Measurements from ENCODE around the gene S100A7.

Gene S100A7

GRCh38 chr1:153460551-153460950 is at the start of gene S100A7:
S100A7 (minus strand) TSS chr1:153460651; CDS start chr1:153459013, 1,638 bp downstream.
- no peak for DNase-seq (ENCODE audit: low read depth in 3 of 3)

- DNase-seq (ENCODE audit: low read depth in 3 of 3) = peak; percentile 40 to 71 (median 42)
Measured at GRCh38 chr1:153509729-153510354, 49.4 kb upstream of the S100A7 start.

- no peak for DNase-seq (ENCODE audit: low read depth in 3 of 3)
Measured at GRCh38 chr1:153509036-153509435, 48.6 kb upstream of the S100A7 start.

DNA sequence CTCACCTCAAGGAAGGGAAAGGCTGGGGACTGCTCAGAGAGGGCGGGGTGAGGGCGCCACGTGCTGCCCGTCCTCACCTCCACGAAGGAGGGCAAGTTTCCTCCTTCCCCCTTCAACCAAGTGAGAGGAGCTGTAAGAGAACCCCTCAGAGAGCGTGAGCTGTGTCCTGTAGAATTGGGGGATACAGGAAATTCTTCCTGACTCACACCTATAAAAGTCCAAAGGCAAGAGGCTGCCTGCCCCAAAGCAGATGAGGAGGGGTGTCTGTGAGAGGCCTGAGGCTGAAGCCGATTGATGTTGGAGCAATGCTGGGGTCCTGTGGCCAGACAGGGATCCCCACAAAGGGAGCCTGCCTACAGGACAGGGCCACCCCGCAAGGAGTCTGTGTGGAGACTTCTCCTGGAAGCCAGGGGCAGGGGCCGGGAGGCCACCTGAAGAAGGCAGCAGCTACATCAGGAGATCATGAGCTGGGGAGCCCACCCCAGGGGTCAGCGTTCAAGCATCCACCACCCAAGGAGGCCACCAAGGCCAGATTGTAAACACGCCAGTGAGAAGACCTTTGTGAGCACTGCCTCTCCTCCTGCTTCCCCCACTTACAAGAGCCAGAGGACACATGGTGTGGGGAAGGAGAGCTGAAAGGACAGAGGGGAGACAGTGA is 47.6 kb upstream of the S100A7 start:
- DNase-seq (ENCODE audit: low read depth in 3 of 3) = no peak

DNA sequence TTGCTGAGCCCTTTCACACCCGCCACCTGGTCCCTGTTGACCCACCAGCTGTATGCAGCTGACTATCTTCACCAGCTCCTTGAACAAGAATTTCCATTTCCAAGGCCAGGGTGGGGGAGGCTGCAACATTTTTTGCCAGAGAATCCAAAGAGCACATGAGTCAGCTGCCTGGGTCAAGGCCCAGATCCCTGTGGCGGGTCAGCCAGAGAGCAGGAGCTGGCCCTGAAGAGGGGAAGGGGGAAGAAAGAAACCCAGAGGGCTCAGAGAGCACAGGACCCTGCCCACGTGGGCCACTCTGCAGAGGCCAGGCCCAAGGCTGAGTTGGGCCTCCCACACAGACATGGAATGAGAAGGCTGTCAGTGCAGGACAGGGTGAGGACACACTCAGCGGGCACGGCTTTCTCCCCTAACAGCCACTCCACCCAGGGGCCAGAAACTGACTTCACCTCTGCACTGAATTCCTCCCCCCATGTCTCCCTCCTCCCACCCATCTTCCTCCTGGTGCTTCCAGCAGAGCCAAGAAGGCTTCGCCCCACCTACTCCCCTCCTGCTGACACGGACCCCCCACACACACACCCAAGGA is 46.5 kb upstream of the S100A7 start:
- DNase-seq (ENCODE audit: low read depth in 3 of 3) = no peak

DNA sequence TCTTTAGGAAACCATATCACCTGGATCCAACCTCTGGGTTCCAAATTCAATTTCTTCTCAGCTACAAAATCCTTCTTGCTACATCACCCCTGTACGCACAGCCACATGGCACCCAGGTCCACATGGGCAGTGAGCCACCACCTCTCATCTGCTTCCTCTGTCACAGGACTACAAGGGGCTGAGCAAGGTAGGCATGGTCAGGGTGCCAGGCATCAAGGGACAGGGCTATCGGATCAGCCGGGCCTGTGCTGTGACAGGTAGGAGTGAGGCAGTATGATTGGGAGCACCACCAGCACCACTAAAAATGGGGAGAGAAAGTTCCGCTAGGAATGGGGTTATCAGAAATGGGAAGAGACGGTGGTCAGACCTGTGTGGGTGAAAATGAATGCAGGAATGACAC is 45.9 kb upstream of the S100A7 start:
- no peak for DNase-seq (ENCODE audit: low read depth in 3 of 3)

- no peak for DNase-seq (ENCODE audit: low read depth in 3 of 3)
Measured at GRCh38 chr1:153505576-153505975, 45.1 kb upstream of the S100A7 start.

DNA sequence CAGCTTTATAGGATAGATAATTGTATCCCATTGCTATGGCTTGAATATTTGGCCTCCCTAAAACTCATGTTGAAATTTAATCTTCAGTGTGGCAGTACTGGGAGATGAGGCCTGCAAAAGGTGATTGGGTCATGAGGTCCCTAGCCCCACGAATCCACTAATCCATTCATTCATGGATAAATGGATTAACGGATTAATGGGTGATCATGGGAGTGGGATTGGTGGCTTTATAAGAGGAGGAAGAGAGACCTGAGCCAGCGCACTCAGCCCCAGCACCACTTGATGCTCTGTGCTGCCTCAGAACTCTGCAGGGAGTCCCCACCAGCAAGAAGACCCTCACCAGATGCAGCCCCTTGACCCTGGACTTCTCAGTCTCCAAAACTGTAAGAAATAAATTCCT is 43.3 kb upstream of the S100A7 start:
- DNase-seq (ENCODE audit: low read depth in 3 of 3) = no peak

DNA sequence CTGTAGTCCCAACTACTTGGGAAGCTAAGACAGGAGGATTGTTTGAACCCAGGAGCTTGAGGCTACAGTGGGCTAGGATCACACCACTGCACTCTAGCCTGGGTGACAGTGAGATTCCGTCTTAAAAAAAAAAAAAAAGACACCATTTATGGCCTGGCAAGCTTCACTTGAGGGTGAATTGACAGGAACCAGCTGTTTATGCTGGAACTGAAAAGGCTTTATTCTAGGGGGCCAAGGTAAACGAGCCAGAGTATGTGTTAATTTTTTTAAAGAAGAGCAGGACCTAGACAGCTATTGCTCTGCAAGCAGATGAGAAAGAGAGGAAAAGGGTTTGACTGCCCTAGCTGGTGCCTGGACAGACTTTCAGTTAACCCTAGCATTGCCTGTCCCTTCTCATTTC is 38.3 kb upstream of the S100A7 start:
- no peak for DNase-seq (ENCODE audit: low read depth in 3 of 3)

DNA sequence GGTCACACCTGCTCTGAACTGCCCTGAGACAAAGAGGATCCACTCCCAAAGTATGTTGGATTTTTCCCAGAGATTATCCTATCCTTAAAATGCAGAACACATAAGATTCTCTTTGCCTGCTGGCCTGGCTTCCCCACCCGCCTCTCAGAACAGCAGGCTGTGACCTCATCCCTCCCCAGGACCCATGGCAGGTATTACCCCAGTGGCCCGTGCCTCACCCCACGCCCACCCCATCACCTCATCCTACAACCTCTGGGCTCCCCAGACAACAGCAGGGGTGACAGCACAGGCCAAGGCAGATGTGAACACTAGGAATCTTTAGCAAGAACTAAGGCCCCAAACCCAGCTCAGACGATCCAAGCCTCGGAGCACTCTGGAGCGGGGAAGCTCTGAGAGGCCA is 35.1 kb upstream of the S100A7 start:
- no peak for DNase-seq (ENCODE audit: low read depth in 3 of 3)

- DNase-seq (ENCODE audit: low read depth in 3 of 3) = peak; percentile 59 to 81 (median 68)
Measured at GRCh38 chr1:153494976-153495535, 34.6 kb upstream of the S100A7 start.

DNA sequence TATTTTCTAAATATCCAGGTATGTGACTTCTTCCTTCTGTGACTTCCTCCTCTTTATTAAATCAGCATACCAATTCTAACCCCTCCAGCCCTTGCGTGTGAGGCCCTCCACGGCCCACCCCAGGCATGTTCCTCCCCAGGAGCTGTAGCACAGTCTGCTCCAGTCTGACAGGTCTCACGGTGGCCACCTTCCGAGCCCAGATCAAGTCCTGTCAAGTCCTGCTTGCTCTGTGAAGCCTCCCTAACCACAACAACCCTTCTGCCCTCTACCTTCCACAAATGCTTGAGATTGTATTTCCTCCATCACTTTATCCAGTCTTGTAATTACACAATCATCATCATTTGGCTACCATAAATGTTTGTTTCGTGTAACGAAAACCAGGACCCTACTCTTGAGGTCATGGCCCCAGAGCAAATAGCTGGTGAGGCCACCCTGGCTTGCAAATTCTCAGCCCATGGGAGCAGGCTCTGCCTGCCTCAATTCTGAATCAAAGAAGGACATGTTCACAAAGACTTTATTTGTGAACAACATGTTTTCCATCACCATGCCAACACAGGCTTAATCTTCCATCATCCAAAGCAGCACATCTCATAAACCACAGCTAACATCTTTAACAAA is 33.0 kb upstream of the S100A7 start:
- no peak for DNase-seq (ENCODE audit: low read depth in 3 of 3)

DNA sequence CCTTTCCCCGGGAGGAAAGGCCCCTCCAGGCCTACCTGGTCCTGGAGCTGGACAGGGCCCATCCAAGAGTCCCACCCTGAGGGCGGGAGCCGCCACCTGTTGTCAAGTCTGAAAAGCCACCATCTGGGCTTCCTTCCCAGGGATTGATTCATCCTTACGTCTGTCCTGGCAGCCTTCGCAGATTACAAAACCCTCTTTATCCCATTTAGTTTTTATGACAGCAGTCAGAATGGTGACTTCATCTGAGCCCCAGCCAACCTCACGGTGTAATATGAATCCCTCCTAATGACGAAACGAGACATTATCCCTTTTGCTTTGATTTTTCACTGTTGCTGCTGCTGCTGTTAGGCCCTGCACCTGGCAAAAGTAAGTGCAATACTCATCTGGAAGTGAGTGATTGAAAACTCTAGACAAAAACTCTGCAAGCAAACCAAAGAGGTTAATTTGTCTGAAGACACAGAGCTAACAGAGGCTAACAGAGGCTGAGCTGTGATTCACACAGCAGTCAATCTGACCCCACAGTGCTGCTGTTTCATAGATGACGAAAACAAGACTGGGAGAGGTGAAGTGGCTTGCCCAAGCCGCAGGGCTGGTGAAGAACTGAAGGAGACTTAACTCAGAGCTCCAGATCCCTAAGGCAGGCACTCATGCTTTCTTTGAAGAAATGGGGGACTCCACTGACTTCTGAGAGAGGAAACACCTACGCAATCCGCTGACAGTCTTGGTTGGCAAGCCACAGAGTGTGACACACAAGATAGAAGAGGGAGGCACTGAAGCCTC is 30.0 kb upstream of the S100A7 start:
- no peak for DNase-seq (ENCODE audit: low read depth in 3 of 3)

- no peak for DNase-seq (ENCODE audit: low read depth in 3 of 3)
Measured at GRCh38 chr1:153488731-153489130, 28.3 kb upstream of the S100A7 start.

DNA sequence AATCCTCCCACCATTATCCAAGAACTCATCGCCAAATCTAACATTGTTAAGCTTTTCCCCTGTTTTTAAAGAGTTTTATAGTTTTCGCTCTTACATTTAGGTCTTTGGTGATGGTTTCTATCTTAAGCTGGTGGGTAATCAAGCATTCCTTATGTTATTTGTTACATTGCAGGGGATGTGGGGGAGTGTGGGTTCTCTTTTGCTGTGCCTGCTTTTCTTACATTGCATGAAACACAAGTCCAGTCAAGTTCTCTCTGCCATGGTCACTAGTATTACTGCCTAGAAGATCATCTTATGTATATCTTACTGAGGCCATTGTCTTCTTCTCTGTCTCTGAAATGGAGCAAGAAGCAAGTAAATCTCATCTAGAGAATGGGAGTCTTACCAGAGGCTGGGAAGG is 27.3 kb upstream of the S100A7 start:
- no peak for DNase-seq (ENCODE audit: low read depth in 3 of 3)

- DNase-seq (ENCODE audit: low read depth in 3 of 3) = no peak
Measured at GRCh38 chr1:153485863-153486262, 25.4 kb upstream of the S100A7 start.

DNA sequence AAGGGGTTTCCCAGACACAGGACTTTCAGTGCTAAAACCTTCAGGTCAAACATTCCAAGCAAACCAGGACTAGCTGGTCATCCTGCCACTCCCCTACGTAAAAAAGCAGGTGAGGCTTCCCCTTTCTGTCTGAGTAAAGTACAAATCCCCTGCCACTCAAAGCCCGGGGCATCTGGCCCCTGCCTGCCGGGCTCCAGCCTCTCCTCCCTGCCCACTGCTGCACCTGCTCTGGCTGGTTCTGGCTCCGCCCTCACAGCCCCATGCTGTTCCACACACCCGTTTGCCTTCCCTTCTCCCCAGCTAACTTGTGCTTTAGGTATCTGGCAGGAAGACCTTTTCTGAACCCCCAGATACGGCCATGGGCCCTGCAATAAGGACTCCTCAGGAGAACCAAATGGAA is 23.3 kb upstream of the S100A7 start:
- no peak for DNase-seq (ENCODE audit: low read depth in 3 of 3)

DNA sequence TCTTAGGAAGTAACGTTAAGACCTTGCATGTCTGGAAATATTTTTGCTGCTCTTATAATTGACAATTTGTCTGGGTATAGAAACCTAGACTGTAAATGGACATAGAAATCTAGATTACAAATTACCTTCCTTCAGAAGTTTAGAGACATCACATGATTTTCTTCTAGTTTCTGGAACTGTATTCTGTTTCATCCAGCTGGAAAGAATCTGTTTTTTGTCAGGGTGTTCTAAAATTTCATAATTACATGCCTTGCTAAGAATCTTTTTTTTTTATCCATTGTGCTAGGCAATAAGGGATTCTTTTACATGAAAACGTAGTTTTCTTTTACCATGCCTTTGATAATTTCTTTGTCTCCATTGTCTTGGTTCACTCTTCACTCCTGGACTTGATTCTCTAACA is 20.7 kb upstream of the S100A7 start:
- DNase-seq (ENCODE audit: low read depth in 3 of 3) = no peak

GRCh38 chr1:153478692-153479618 is 18.5 kb upstream of the S100A7 start:
- DNase-seq (ENCODE audit: low read depth in 3 of 3) = no peak

DNA sequence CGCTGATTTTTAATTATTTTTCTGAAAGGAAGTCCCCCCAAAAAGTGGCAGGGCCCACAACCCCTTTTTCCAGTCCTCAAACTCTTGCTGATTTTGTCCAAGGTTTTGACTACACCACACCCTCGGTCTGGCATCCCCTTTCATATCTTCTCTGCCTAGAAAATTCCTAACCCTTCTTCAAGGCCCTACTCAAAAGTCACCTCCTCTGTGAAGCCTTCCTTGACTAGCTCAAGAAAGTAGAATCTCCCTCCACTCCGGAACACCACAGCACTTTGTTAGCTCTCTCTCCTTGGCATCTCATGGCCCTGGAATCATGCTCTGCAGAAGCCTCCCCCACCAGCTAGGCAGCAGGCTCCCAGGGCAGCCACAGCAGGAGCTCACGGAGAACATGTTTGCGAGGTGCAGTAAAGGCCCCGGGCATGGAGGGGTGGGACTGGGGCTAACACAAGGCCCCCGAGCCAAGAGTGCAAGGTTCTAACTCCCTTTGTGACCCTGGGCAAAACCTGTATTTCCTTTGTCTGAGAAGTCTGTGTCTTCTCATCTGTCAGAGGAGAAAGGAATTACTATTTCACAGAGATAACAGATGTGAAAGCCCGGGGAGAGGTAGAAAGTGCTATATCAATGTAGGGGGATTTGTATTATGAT is 17.7 kb upstream of the S100A7 start:
- no peak for DNase-seq (ENCODE audit: low read depth in 3 of 3)

Data from stimulated activated CD4-positive, alpha-beta T cell treated with anti-CD3 and anti-CD28 coated beads, TNF-alpha, amount 100 ng/mL, for 24 hours (primary cell).